Measurements from ENCODE around the gene NDUFV1. TPM values are rescaled to one million over a fixed set of nuclear protein-coding genes. Genes with fewer than 3 reads are reported as not detected.

The NDUFV1 gene
- total and polyA plus RNA-seq, 10 donors = 132 to 258 (median 199) TPM

DNA sequence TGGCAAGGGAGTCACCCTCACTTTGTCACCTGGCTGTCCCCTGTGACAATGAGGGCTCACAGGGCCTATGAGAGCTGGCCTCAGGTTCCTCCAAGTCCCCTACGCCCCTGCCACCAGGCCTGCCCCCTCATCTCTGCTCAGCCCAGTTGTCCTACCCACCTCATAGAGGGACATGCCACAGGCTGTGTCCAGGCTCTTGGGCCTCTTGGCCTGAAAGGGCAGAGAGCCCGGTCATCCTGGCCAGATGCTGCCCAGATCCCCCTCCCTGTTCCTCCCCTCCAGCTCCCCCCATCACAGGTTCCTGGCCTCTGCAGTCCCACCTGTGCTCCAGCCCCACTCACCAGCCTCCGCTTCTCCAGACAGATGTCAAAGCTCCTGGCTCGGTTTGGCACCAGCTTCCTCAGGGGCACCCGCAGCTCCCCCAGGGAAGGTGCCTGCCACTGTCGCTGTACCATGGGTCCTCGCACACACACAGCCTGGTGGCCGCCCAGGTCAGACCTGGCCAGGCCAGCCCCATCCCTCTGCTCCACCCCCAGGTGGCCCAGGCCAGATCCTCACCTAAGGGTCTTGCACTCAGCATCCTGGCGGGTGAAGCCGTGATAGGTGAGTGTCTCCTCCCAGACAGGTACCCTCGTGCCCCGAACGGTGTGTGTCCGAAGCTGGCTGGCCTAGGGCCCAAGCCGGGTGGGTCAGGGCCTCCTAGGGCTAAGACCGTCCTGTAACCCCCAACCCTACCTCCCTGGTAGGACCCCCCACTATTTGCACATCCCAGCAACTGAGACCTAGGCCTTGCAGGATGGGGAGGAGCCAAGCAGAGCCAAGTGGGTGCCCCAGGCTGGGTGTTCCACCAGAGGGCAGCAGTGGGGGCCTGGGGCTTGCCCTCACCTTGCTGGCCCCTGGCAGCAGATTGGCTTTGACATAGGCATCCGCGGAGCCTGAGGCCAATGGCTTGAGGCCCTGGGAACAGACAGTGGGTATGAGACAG, 8.3 kb downstream of the NDUFV1 start:
- DNase-seq = peak; percentile 85
- Histone ChIP-seq H3K27me3 (replicated peaks in 1 of 7) (peaks cover 0 to 23% (median 0%) of the 10 kb centered on the region in 7 donors), H3K9me3 (no peaks in the 10 kb centered on the region), H3K36me3 (peaks cover 0 to 34% (median 30%) of the 10 kb centered on the region in 6 donors), H3K4me3 (peak overlapping the region in 2 of 8 donors; percentile 31 to 68), H3K4me1 (peaks cover 9 to 46% (median 32%) of the 10 kb centered on the region in 6 donors), H3K27ac (peak overlapping the region; percentile 67 to 98 (median 90))
- no peak for TF ChIP-seq POLR2A (IDR thresholded peaks at IDR 0.05)
- TF ChIP-seq POLR2AphosphoS5 (IDR thresholded peaks at IDR 0.05) = no peak
- TF ChIP-seq, protein P1, sequence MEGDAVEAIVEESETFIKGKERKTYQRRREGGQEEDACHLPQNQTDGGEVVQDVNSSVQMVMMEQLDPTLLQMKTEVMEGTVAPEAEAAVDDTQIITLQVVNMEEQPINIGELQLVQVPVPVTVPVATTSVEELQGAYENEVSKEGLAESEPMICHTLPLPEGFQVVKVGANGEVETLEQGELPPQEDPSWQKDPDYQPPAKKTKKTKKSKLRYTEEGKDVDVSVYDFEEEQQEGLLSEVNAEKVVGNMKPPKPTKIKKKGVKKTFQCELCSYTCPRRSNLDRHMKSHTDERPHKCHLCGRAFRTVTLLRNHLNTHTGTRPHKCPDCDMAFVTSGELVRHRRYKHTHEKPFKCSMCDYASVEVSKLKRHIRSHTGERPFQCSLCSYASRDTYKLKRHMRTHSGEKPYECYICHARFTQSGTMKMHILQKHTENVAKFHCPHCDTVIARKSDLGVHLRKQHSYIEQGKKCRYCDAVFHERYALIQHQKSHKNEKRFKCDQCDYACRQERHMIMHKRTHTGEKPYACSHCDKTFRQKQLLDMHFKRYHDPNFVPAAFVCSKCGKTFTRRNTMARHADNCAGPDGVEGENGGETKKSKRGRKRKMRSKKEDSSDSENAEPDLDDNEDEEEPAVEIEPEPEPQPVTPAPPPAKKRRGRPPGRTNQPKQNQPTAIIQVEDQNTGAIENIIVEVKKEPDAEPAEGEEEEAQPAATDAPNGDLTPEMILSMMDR (IDR thresholded peaks at IDR 0.05 in 8 of 11, conservative IDR thresholded peaks at IDR 0.05 in 3 of 11) = peak in 9 of 11 experiments; percentile 14 to 70 (median 37)
- intact Hi-C loops (cut with DNase I; ENCODE audit: low total_unique reads) = no loop called here
- WGBS, 5 donors = 85 to 89% (median 87%) methylated on average over 7 to 18 of the region's 18 CpGs

DNA sequence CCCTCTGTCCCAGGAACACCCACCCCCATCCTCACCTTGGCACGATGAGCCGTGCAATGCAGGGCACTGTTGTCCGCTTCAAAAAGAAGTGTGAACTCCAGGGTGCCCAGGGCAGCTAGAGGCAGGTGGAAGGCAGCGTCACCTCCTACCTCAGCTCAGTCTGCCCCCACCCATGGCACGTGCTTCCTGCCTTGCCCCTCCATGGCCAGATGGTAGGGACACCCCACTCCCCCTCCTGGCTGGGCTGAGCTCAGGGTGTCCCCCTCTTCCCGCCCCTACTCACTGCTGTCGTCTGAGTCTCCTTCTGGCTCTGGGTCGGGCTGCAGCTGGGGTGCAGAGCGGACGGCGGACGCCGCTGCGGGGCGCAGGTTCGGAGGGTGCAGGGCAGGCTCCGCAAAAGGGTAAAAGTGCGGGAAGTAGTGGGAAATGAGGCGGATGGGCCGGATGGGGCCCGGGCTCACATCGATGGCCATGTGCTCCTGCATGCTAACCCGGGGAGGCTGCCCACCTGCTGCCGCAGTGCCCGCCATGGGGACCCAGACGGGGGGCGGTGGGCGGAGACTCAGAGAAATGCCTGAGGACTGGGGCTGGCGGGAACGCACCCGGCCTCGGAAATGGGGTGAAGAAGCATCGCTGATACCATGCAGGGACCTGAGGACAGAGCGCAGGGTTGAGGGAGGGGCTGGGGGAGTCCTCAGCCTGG, 9.1 kb downstream of the NDUFV1 start:
- H3K9me3 ChIP-seq = no peaks in the 10 kb centered on the region
- peak overlapping the region in 3 of 8 donors; percentile 88 to 98 (median 91) for H3K27ac ChIP-seq
- 39 to 52% (median 41%) methylated on average over 34 of the region's 34 CpGs for WGBS, 5 donors
- H3K4me1 ChIP-seq = peaks cover 9 to 46% (median 32%) of the 10 kb centered on the region in 6 donors
- TF ChIP-seq POLR2A (IDR thresholded peaks at IDR 0.05) (no peak), POLR2AphosphoS5 (IDR thresholded peaks at IDR 0.05) (peak in 1 of 3 donors; percentile 24)
- TF ChIP-seq, protein P1 (IDR thresholded peaks at IDR 0.05 in 8 of 11, conservative IDR thresholded peaks at IDR 0.05 in 3 of 11) = no peak
- DNase-seq = no peak
- H3K27me3 ChIP-seq (replicated peaks in 1 of 7) = peaks cover 0 to 23% (median 0%) of the 10 kb centered on the region in 7 donors
- H3K36me3 ChIP-seq = peaks cover 0 to 25% (median 22%) of the 10 kb centered on the region in 6 donors
- H3K4me3 ChIP-seq = peak overlapping the region in 3 of 8 donors; percentile 0 to 14 (median 13)
- intact Hi-C loops (cut with DNase I; ENCODE audit: low total_unique reads) = no loop called here

DNA sequence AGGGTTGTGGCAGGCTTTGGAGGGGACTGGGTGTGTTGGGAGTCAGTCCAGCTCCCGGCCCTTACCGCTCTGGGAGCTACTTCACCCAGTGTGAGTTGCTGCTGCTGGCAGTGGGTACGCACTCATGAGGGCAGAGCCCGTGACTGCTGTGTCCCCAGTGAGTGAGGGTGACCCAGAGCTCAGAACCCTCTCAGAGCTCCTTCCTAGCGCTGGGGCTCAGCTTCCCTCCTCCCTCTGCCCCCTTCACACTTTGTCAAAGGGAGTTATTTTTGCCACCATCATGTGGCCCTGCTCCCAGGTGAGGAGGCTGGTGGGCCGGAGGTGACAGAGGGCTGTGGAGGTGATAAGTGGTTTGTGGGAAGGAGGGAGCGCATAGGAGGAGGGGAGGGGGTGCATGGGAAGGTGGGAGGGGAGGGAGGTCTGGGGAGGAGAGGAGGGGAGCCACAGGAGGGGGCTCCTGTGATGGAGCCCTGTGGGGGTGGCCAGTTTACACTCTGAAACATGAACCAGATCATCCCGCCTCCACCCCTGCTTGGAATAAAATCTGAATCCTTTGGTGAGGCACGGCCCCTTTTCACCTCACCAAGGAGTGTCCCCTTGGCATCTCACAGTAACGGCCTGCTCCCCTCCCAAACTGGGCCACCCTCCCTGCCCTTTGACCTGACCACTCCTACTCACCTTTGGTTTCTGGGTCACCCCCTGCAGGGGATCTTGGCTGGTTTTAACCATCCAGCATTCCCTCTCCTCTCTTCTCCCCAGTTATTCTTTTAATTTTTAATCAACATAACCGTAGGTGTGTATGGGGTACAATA, 9.9 kb downstream of the NDUFV1 start:
- peaks cover 0 to 18% (median 14%) of the 10 kb centered on the region in 6 donors for H3K36me3 ChIP-seq
- H3K9me3 ChIP-seq = no peaks in the 10 kb centered on the region
- H3K27me3 ChIP-seq (replicated peaks in 1 of 7) = peaks cover 0 to 23% (median 0%) of the 10 kb centered on the region in 7 donors
- WGBS, 5 donors = 56 to 59% (median 59%) methylated on average over 10 to 11 of the region's 11 CpGs
- peak overlapping the region in 2 of 8 donors; percentile 91 to 98 for H3K27ac ChIP-seq
- peak overlapping the region in 1 of 8 donors; percentile 0 for H3K4me3 ChIP-seq
- intact Hi-C loops (cut with DNase I; ENCODE audit: low total_unique reads) = no loop called here
- DNase-seq = no peak
- peaks cover 9 to 46% (median 32%) of the 10 kb centered on the region in 6 donors for H3K4me1 ChIP-seq
- TF ChIP-seq POLR2AphosphoS5 (IDR thresholded peaks at IDR 0.05) (no peak), POLR2A (IDR thresholded peaks at IDR 0.05) (no peak)
- TF ChIP-seq, protein P1 (IDR thresholded peaks at IDR 0.05 in 8 of 11, conservative IDR thresholded peaks at IDR 0.05 in 3 of 11) = no peak

All from spleen (tissue), 11 donors.